ENCODE data around the gene PPM1L.

Gene PPM1L

DNA sequence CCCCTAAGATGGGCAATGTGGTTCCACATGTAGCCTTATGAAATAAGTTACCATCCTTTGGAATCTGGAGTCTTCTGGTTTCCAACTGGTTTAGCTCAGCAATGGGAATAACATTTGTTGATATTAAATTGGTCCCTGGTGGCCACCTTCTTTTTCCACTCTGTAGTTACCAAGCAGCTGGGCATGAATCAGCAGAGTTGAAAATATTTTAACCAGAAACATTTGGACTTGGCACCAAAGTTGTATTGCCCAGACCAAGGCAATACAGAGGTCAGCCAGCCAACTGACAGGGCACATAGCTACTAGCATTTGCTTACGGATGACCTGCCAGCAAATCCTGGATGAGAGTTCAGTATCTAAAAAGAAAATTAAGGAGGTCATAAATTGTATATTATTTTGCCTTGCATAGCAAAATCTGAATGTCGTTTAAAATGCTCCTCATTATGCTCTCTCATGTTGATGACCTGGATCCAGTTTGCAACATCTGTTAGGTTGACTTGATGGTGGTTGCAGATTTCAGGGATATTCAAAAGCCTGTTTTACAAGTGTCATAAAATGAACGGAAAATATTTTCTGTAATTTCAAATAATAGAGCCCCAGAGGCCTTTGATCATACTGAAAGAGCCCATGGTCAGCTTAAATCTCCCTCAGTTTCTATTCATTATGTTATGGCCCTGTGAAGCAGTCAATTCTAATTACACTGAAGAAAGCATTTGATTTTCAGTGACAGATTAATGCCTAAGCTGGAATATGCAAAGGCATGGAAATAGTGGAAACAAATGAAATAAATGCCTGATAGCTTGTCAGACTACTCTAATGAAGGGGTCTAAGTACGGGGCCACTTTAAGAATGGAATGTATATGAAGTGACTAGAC, 54.6 kb downstream of the PPM1L start:
- DNase-seq: no peak

DNA sequence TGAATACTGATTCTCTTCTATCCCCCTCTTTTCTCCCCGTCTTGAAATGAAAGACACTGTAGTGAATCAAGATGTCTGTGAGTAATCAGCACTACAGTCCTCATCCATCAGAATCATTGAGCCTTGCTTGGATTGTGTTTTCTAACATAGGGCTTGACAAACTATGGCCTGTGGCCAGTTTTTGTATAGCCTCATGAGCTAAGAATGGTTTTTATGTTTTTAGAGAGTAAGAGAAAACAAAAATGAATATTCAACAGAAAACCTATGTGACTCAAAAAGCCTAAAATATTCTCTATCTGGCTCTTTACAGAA, 55.2 kb downstream of the PPM1L start:
- no peak for DNase-seq

DNA sequence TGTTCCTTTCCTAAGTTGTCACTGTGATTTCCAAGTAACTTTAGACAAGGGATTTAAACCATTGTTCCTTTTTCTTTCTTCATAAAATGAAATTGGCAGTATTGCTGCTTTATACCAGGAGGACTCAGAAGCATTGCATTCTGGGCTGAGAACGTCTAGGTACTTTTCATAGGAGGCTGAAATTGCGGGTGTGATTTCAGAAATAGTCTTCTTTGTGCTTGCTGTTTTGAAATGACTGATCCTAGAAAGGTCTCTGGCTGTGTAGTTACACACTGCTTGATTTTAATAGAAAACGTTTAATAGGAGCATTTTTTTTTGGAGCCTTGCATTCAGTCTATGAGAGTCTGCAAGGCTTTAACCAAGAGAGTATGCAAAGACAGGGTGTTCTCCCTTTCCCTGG, 56.3 kb downstream of the PPM1L start:
- DNase-seq: no peak

DNA sequence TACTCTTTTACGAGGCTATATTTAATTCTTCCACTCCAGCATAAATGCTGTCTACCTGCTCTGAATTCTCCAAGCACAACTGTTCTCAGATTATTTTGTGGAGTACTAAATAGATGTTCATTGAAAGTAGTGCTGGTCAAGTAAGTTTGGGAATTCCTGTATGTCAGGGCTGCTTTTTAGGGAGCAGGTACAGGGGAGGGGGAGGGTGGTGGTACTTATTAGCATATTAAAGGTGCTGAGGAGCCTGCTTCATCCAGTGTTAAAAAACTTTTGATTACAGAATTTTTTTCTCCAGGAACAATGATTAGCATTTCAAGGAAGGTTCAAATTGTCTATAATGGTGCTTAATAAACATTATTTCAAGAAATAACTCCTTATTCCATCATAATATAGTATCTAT, 59.2 kb downstream of the PPM1L start:
- no peak for DNase-seq

DNA sequence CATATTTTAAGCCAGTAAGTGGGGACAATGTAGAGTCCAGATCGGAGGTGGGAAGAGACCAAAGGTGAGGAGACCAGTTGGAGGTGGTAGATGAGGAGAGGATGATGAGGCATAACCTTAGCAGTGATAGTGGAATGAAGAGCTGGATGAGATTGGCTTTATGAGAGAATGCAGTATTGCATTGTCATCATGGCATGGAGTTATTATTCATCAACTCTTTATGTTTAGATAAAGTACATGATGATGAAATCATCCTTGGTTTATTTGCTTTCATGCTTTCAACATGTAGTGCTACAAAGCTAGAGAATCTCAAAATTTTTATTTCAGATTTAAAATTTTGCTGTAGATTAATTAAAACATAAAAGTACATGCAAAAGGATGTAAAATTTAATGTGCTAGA, 64.0 kb downstream of the PPM1L start:
- DNase-seq: no peak

DNA sequence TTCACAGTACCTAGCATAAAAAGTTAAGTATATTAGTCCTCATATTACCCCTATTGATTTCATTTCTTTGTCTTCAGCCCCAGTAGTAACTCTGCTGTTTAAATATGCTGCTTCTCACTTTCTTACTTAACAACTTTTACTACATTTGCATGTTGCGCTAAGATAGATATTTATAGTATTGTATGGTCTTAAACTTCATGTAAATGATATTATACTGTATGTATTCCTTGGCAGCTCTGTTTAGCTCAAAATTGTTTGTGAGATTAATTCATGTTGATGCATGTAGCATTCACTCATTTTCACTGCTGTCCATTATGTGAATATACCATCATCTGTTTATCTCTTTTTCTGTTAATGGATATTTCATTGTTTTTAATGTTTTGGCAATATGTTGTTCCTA, 64.4 kb downstream of the PPM1L start:
- no peak for DNase-seq

DNA sequence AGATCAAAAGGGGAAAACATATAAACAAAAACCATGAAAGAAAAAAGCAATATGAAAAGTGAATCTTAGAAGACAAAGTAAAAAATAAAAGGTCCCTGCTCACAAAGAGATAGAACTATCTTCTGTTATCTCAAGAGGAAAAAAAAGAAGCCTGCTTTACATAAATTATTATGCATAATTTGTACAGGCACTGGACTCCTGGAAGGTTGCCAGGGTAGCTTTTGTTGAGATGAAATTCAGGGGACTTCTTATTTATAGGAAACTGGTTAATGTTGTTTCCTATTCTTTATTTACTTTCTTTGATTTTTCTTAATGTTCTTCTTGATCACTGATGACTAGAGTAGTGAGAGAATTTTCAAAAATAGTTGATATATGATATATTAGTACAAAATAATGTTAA, 66.9 kb downstream of the PPM1L start:
- DNase-seq: no peak

DNA sequence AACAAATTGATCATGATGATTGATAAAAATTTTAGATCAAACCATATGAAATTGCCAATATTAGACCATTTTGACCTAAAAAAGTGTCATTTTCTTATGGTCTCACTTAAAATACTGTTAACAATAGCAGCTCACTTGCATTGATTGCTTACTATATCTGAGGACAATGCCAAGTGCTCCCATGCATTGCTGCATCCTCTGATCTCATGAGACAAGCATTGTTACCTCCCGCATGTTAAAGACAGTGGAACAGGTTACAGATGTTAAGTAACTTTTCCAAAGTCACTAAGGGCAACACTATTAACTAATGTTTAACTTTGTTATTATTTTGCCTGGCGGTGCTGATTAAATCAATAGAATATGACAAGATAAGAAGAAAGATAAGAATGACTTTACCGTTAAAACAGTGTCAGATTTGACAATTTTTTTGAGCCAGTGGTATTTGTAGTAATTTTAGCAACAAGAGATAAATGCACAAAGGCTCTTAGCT, 69.3 kb downstream of the PPM1L start:
- no peak for DNase-seq

DNA sequence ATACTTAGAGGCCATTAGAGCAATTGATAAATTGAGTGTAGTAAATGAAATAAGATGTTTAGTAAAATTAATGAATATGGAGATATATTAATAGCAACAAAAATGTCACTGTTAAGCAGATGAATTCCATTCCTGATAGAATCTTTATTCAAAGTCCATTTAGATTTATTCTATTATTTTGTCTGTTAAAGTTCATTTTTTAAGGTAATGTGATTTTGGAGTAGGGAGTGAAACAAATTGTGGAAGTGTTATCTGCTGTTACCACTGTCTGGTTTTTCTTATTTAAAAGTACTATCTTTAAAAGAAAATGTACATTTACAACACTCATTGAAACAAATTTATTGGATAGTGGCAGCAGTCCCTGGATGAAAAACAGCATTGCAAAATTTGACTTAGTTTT, 70.4 kb downstream of the PPM1L start:
- DNase-seq: no peak

DNA sequence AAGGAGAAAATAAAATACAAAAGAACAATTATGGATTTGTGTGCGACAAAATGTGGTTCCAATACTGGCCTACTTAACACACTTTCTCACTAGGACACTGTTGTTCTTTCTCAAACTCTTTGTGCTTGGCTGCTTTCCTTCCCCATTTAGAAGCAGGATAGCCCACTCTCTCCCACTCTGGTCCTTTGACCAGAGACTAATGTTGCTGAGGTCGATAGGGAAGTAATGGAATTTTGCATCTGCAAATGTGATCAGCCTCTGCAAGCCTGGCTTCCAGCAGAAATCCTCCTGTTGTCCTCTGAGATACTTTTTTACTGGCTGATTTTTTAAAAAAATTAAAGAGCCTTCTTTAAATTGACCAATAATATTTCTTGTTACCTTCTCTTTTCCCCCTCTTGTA, 71.0 kb downstream of the PPM1L start:
- no peak for DNase-seq

DNA sequence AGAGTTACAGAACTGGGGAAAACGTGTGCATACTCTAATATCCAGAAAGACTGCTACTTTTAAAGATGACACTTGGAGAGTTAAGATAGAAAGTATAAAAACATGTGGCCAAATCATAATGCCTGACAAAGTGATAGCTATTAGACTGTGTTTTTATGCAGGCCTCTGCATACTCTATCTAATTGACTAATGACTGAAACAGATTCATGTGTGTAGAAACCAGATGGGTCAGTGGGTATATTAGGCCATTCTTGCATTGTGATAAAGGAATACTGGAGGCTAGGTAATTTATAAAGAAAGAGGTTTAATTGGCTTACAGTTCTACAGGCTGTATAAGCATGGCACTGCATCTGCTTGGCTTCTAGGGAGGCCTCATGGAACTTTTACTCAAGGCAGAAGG, 71.5 kb downstream of the PPM1L start:
- DNase-seq: no peak

DNA sequence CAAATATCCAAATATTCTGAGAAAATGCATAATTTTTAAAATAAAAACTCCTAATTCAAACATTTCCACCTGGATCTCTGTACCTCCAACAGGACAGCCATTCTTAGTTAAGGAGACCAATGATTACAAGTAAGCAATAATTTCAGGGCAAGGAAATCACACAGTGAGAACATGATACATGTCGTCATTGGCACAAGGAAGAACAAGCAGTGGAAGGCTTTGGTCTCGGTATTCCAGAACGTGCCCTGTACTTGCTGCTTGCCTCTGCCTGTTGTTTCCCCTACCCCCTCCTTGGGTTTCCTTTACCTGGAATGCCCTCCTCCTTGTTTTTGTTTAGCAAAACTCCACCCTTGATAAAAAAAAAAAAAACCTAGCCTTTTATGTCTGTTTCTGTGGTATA, 72.8 kb downstream of the PPM1L start:
- no peak for DNase-seq

DNA sequence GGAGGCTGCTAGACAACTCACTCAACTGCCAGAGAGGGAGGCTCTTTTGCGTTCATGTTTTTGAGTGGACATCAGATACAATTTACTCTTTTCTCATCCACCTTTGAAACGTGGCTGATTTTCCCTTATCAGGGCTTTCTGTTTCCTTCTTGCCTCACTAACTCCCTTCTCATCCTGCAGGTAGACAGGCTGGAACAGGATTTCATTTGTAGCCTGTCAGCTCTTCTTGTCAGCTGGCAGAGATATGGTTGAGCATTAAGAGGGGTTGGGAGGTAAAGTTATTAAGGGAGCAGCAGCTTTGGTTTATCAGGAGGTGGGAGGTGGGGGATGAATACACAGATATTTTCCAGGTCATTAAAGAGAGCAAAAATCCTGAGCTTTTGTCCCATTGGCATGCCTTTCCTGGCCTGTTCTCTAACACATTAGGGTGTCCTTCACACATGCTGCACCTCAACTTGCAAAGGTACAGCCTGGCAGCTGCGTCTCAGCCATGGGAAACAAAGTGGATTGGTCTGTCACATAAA, 73.5 kb downstream of the PPM1L start:
- no peak for DNase-seq

DNA sequence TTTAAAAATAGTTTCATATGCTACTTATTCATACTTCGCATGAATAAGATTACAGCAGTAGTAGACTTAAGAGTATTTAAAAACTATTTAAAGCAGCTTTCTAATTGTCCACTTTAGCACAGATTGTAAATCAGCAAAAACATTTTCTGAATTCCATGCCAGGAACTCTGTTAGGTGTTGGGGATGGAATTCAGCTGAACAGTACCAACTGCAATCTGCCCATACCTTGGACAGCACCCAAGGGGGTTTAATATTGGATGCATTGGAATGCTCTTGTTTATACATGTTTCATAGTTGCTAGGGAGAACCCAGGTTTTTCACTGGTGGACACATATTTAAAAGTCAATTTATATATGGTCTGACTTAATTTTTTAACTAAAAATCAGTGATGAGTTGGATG, 74.8 kb downstream of the PPM1L start:
- DNase-seq: no peak

DNA sequence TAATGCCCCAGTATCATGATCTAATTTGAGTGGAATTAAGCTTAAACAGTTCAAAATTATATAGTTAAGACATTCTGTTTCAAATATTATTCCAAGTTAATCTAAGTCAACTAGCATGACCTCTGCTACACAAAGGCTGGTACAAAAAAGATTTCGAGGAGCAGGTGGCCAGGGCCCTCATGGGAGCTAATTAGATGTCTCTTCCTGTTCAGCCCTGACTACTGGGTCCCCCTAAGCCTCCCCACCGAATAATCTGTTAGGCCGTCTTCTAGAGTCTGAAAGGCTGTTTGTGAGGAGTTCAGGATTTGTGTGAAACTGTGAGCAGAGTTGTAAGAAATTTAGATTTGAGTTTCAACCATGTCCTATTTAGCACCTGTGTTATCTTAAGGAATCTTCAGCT, 75.4 kb downstream of the PPM1L start:
- no peak for DNase-seq

DNA sequence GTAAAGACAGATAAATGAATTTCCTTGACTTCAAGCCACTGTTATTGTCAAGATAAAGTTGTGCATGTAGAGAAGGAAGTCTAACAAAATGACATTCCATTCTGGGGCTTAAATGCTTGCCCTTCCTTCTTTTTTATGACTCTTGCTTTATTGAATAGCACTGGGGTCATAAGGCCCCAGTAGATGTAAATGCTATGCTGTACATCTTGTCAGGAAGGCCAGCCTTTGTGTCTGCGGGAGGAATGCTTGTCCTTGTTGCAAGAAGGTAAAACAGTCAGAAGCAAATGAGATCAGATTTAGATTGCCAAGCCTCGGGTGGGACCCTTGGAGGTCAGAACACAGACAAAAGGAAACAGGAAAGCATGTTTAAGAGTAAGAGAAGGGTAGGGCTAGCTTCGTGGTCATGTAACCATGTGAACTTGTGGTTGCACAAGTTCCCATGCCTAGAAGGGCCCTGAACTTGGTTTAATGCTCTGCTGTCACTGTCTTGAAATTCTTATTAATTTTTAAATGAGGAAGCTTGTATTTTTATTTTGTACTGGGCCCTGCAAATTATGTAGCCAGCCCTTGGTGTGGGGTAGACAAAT, 81.5 kb downstream of the PPM1L start:
- DNase-seq: no peak

DNA sequence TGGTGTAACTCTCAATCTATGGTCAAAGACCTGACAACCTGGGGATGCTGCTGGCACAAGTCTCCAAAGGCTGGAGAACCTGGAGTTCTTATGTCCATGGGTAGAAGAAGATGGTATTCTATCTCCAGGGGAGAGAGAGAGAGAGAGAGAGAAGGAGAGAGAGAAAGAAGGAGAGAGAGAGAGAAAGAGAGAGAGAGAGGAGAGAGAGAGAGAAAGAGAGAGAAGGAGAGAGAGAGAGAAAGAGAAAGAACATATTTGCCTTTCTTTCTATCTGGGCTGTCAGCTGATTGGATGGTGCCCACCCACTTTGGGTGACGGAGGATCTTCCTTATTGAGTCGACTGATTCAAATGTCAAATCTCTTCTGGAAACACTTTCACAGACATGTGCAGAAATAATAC, 84.6 kb downstream of the PPM1L start:
- no peak for DNase-seq

DNA sequence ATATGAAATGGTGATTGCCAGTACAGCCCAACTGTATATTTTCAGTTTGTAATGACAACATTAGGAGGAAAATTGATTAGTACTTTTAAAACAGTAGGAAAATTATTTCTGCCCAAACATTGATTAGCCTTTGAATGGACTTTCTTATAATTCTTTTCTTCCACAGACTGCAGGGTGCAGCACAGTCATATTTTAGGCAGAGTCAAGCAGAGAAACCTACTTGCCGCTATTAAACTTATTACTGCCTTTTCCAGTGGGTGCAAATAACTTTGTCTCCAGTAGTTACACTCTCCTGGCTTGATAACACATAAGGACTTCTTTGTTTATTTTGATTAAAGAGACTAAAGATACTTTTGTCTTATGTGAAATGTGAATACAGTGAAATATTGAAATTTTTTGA, 85.4 kb downstream of the PPM1L start:
- DNase-seq: no peak

DNA sequence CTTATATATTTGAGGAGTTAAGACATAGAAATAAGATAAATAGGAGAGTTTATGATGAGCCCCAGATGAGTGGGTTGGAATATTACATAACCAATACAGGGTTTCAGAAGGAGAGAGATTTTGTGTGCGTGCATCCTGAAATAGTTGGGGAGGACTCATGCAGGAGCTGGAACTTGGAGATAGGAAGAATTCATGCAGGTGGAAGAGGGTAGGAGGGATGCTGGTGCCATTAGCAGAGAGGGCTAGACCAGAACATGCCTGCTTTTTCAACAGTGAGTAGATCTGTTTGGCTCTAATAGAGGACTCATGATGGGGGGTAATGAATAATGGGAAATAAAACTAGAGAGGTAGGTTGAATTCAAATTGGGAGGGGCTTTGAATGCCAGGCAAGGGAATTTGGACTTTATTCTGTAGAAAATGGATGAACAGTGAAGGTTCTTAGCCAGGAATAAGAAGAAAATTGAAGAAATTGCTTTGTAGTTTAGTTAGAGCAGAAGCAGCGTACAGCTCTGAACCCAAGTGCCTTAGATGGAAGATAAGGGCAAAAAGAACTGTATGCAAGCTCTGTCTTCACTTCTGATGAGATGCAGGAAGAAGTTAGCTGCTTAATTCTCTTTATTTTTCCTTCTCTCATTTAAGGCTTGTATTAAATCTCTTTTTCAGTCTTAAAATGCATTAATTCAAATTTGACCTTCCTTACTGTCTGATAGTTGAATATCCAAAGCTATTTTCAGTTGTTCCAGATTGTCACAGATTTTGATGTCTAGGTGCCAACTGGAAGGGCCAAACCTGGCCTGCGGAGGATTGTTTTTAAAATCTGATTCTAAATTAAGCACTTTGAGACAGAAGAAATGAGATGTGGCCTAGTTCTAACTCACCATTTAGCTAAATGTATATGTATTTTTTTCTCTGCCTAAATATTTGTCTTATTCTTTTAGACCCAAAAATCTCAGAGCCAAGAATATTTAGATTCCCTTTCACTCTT, 86.3 kb downstream of the PPM1L start:
- DNase-seq: no peak

DNA sequence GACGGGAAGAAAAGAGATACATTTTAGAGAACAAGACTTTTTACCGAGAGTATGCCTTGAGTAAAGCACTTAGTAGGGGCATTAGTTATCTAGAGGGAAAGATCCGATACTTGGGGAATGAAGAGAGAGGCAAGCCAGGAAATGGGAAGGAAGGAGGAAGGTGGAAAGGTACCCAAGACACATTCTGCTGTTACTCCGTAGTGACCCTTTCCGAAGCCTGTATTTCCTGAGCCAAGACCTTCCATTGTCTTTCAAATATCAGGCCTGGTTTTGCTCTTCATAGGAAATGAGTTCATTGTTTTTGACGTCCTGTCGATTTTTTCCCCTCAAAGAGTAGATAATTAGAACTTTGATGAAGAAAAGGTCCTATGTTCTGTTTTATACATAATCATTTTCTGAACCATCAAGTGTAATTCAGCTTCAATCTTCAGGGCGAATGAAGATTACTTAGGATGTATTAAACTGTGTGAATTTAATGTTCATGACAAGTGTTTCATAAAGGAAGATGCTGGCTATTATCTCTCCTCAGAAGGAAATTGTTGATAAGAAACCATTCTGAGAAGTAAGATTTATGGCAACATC, 95.7 kb downstream of the PPM1L start:
- DNase-seq: no peak

DNA sequence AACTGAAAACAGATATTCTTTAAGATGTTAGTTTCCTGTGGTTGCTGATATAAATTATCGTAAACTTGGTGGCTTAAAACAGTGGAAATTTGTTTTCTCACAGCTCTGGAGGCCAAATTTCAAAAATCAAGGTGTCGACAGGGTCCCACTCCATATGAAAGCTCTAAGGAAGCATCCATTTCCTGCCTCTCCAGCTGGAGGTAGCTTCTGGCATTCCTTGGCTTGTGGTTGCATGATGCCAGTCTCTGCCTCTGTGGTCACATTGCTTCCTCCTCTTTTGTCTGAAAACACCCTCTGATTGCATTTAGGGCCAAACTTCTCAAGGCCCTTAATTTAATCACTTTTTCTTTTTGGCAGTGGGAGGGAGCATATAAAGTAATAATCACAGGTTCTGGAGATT, 96.8 kb downstream of the PPM1L start:
- DNase-seq: no peak

DNA sequence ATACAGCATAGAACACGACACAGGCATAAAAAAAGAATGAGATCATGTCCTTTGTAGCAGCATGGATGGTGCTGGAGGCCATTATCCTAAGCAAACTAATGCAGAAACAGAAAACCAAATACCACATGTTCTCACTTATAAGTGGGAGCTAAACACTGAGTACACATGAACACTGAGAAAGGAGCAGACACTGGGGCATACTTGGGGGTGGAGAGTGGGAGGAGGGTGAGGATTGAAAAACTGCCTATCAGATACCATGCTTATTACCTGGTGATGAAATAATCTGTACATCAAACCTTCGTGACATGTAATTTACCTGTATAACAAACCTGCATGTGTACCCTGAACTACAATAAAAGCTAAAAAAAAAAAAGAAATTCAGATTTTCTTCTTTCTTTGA, 100.4 kb downstream of the PPM1L start:
- no peak for DNase-seq
